GM21529 (cell line): Measurements from ENCODE around the gene CMTR1.

Source experiments
- ATAC-seq: cut with Tn5 transposase; IDR thresholded peaks from one replicate; pipeline ENCODE4 v1.9.1; 2021; ENCODE audit not compliant: unreplicated experiment

Gene CMTR1

GRCh38 chr6:37511201-37511600 is 78.2 kb downstream of the CMTR1 start:
- no peak for ATAC-seq

DNA sequence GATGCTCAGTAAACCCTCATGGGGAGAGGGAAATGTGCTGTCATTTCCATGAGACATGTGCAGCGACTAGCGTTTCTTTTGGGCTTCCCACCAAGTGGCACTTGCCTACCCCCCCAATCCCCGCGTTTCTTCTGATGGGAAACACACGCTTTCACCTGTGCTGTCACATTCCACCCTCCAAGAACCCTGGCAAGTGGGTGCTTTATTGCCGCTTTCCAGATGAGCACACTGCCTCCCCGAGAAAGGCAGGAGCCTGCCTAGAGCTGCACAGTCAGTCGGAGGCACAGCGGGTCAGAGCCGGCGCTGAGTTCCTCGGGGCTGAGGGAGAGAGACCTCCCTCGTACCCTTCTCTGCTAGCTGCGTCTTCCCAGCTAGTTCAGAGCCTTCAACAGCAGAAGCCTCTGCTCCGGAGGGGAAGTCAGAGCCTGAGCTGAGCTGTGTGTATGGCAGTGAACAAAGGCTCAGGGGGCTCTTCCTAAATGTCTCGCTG is 78.9 kb downstream of the CMTR1 start:
- no peak for ATAC-seq

- ATAC-seq, result no peak
Measured at GRCh38 chr6:37512400-37513011, 79.5 kb downstream of the CMTR1 start.

DNA sequence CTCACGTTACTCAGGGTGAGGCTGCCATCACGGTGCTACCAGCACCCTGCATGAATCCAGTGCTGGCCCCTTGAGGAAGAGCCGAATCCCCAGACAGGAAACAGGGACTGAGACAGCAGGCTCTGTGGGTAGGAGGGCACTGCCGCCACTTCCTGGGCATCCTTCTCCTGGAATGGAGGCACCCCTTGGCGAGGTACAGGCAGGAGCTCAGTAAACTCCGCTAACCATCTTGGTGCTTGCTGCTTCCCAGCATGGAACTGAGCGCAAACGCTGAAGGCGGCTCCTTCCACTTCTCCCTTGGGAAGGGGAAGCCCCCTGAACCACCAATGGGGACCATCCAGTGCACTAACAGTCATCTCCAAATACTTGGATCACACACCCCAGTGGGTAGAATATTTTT is 80.1 kb downstream of the CMTR1 start:
- no peak for ATAC-seq

GRCh38 chr6:37513576-37513975 is 80.6 kb downstream of the CMTR1 start:
- no peak for ATAC-seq

GRCh38 chr6:37514321-37514771 is 81.3 kb downstream of the CMTR1 start:
- ATAC-seq, result no peak

GRCh38 chr6:37514837-37515236 is 81.8 kb downstream of the CMTR1 start:
- ATAC-seq, result no peak

GRCh38 chr6:37515712-37516075 is 82.7 kb downstream of the CMTR1 start:
- no peak for ATAC-seq

- peak; percentile 73 for ATAC-seq
Measured at GRCh38 chr6:37516076-37516919, 83.3 kb downstream of the CMTR1 start.

GRCh38 chr6:37516920-37517405 is 83.9 kb downstream of the CMTR1 start:
- ATAC-seq, result no peak

DNA sequence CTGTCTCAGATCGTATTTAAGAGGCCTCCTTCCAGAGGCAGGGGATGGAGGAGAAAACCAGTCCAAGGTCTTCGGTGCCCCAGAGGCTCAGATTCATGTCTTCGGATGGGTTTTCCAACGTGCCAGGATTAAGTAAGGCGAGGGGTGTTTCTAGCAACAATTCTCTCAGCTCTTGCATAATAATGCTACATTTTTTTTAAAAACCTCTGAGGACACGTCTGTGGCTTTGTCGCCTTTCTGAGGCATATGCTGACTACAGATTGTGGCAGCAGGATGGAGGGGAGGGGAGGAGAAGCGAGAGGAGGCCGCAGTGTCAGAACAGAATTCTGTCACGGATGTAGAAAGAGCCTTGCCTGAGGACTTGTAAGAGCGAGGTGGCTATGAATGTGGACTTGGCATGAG is 84.4 kb downstream of the CMTR1 start:
- peak; percentile 33 for ATAC-seq

- ATAC-seq, result no peak
Measured at GRCh38 chr6:37518116-37518515, 85.1 kb downstream of the CMTR1 start.

DNA sequence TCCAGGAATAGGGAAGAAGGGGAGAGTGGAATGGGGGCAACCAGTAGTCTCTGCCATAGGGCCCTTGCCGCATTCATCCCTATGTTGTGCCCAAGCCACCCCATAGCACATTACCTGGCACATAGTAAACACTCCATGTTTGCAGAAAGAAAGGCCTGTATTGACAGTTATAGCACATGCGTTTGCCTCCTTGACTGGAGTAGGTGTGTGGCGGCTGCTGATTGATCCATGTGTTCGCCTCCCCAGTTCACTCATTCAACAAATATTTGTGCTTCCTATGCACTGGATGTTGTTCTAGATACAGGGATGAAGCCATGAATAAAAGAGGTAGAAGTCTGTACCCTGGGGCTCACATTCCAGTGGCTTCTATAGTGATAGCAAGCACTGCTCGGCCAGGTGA is 86.4 kb downstream of the CMTR1 start:
- ATAC-seq, result no peak

GRCh38 chr6:37520926-37521325 is 87.9 kb downstream of the CMTR1 start:
- ATAC-seq, result no peak

GRCh38 chr6:37521674-37522073 is 88.7 kb downstream of the CMTR1 start:
- ATAC-seq, result no peak

GRCh38 chr6:37522836-37523235 is 89.8 kb downstream of the CMTR1 start:
- ATAC-seq, result no peak

GRCh38 chr6:37523412-37523811 is 90.4 kb downstream of the CMTR1 start:
- ATAC-seq, result no peak

DNA sequence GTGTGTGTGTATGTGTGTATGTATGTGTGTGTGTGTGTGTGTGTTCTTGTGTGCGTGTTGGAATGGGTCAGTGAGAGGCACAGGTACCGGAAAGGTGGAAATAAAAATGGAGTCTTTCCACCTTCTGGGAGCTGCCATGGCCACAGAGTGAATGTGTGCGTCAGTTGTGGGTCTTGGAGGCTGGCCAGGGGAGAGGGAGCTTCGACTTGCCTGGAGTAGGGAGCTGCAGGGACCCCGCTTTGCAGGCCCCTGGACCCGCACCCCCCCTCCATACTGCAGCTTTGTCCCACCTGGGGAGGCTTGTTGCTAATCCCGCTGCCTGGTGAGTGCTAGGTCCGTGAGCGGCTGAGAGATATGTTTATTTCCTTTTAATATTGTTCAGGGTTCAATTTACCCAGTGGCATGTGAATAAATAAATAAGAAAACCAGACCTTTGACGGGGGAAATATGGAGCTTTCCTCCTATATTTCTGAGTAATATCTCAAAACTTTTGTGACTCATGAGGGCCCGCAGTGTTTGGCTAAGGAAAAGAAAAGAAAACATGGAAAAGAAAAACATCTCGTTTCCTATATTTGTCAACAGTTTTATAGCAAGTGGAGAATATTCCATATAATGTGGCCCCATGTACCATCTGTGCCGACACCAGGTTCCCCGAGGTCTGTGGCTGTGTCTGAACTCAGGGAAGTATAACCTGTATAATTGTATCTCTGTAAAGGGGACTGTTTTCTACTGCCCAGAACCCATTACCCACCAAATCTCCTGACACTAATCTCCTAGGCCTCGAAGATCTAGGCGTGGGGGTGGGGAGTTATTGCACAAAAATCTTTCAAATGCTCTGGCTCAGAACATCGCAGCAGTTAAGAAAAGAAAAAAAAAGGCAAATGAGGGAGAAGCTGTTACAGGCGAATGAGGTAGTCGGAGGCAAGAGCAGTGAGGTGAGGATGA is 91.3 kb downstream of the CMTR1 start:
- no peak for ATAC-seq

- ATAC-seq, result no peak
Measured at GRCh38 chr6:37524970-37525318, 91.9 kb downstream of the CMTR1 start.

GRCh38 chr6:37525460-37526357 is 92.7 kb downstream of the CMTR1 start:
- ATAC-seq, result no peak
